ENCODE measurements around the gene NDUFB7. TPM values are rescaled to one million over a fixed set of nuclear protein-coding genes. Genes with fewer than 3 reads are reported as not detected.
A peak's percentile ranks its signal among the peaks of the same experiment; 100 is the strongest.
"Not testable (repeated sequence)": the region's sequence is repeated elsewhere in the genome, so short reads cannot be mapped to it uniquely, and the experiment has no call there.

Gene NDUFB7
- total and polyA plus RNA-seq, 5 donors = 352 to 1,159 (median 419) TPM

DNA sequence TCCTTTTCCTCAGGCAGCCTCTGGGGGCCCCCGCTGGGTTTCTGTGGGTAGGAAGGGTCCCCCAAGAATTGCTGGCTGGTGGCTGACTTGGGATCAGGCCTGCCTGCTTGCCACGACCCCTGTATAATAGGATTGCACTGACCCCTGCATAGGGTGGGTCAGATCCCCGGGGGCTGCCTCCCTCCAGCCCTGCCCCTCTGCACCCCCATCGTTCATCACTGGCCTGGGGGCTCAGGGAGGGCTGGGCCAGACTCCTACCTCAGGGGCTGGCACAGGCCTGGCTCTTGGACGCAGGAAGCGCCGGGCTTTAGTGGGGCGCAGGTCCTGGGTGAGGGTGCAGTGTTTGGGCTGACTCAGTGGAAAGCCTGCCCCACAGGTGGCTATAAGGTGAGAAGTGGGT, 10.6 kb downstream of the NDUFB7 start:
- DNase-seq (peak in 2 of 3 donors; percentile 47 to 56), ATAC-seq (no peak)
- 75% methylated on average over 8 of the region's 8 CpGs for WGBS
- H3K9me3 ChIP-seq (ENCODE audit: control insufficient read depth, low read length) = no peaks in the 10 kb centered on the region
- intact Hi-C loops (cut with DNase I) = no loop called here
- no peak overlapping the region for H3K4me3 ChIP-seq (ENCODE audit: low read length)
- H3K4me1 ChIP-seq (ENCODE audit: control insufficient read depth, insufficient read depth, low read length) = peaks cover 16% of the 10 kb centered on the region
- no peaks in the 10 kb centered on the region for H3K27me3 ChIP-seq (ENCODE audit: control insufficient read depth, insufficient read depth)
- H3K27ac ChIP-seq (ENCODE audit: low read length) = peak overlapping the region; percentile 78

DNA sequence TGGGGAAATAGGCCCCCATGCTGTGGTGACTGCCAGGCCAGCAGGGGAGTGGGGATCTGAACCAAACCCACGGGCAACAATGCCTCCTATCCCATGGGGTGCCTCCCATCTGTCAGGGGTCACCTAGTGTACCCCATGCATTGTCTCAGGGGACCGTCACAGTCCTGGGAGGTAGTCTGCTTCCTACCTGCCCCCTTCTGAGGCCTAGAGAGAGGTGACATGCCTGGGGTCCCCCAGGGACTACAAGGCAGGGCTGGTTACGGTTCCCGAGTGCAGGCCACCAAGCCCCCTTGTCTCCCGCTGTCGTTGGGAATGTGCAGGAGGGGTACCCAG, 11.1 kb downstream of the NDUFB7 start:
- Histone ChIP-seq H3K4me3 (ENCODE audit: low read length) (no peak overlapping the region), H3K4me1 (ENCODE audit: control insufficient read depth, insufficient read depth, low read length) (peaks cover 16% of the 10 kb centered on the region), H3K9me3 (ENCODE audit: control insufficient read depth, low read length) (no peaks in the 10 kb centered on the region), H3K27me3 (ENCODE audit: control insufficient read depth, insufficient read depth) (no peaks in the 10 kb centered on the region), H3K27ac (ENCODE audit: low read length) (peak overlapping the region; percentile 78)
- intact Hi-C loops (cut with DNase I) = no loop called here
- WGBS = 79% methylated on average over 6 of the region's 6 CpGs
- DNase-seq (peak in 1 of 3 donors; percentile 37), ATAC-seq (no peak)

DNA sequence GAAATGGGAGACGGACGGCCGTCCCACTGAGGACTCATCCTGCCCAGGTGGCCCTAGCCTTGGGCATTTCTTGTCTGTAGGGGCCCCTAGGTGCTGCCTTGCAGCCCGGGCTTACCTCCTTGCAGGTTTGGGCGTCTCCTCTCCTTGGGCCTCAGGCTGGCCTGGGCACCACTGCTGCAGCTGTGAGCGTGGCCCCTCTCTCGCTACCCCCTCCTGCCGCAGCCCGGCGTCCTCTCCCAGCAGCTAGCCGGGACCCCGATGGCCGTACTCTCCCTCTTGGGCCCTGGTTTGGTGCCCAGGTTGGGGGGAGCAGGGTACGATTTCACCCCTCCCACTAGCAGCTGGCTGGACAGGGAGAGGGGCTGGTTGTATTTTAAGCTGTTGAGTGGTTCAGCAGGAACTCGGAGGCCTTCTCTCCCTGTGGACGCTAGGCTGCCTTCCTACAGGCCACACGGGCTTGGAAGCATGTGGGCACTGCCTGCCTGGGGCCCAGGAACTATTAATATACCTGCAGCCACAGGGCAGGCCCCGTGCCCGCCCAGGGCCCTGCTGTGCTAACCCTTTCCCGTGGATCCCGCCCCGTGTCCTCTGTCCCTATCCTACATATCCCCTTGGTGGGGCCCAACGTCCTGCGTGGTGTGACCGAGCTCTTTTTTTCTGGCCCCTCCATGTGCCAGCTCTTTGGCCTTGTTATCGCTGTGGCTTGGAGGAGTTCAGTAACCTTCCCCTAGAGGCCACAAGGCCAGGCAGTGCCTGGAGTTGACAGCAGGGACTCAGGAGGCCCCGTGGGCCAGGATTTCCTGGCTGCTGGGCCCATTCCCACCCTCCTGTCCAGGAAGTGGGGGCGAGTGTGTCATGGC, 11.7 kb downstream of the NDUFB7 start:
- Histone ChIP-seq H3K27me3 (ENCODE audit: control insufficient read depth, insufficient read depth) (no peaks in the 10 kb centered on the region), H3K9me3 (ENCODE audit: control insufficient read depth, low read length) (no peaks in the 10 kb centered on the region), H3K4me3 (ENCODE audit: low read length) (no peak overlapping the region), H3K27ac (ENCODE audit: low read length) (peak overlapping the region; percentile 78), H3K4me1 (ENCODE audit: control insufficient read depth, insufficient read depth, low read length) (peaks cover 16% of the 10 kb centered on the region)
- ATAC-seq = peak; percentile 12 to 36
- 53% methylated on average over 28 of the region's 28 CpGs for WGBS
- DNase-seq = peak in 2 of 3 donors; percentile 68 to 82
- intact Hi-C loops (cut with DNase I) = no loop called here

DNA sequence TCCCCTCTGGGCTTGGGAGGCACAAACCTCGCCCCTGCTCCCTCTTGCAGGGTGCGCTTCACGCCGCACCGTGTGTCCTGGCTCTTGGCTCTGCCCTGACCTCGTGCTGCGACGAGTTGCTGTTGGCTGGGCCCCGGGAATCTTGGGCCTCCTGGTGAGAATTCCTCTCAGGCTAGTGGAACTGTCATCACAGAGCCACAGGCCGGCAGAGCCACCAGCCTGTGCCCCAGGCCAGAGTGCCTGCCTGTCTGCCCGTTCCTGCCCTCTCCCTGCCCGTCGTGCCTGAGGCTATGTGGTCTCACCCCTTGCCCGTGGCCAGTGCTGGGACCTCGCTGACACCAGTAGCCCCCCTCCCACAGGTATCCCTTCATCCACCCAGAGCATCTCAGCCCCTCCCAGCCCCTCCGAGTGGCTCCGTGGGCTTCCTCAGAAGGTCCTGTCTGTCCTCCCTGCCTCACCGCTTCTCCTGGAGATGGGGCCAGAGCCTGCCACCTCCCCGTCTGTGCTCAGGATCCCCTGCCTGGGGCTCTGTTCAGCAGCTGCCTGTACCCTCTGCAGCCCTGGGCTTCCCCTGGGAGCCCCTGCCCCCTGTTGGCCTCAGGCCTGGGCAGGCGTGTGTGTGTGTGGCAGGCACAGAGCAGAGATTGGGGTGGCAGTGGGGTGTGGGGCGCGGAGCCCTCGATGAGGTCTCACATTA, 13.3 kb downstream of the NDUFB7 start:
- Histone ChIP-seq H3K27me3 (ENCODE audit: control insufficient read depth, insufficient read depth) (no peaks in the 10 kb centered on the region), H3K27ac (ENCODE audit: low read length) (peak overlapping the region; percentile 1), H3K9me3 (ENCODE audit: control insufficient read depth, low read length) (no peaks in the 10 kb centered on the region), H3K4me1 (ENCODE audit: control insufficient read depth, insufficient read depth, low read length) (peaks cover 16% of the 10 kb centered on the region), H3K4me3 (ENCODE audit: low read length) (no peak overlapping the region)
- intact Hi-C loops (cut with DNase I) = no loop called here
- DNase-seq (peak in 1 of 3 donors; percentile 50), ATAC-seq (no peak)
- WGBS = 72% methylated on average over 23 of the region's 23 CpGs

DNA sequence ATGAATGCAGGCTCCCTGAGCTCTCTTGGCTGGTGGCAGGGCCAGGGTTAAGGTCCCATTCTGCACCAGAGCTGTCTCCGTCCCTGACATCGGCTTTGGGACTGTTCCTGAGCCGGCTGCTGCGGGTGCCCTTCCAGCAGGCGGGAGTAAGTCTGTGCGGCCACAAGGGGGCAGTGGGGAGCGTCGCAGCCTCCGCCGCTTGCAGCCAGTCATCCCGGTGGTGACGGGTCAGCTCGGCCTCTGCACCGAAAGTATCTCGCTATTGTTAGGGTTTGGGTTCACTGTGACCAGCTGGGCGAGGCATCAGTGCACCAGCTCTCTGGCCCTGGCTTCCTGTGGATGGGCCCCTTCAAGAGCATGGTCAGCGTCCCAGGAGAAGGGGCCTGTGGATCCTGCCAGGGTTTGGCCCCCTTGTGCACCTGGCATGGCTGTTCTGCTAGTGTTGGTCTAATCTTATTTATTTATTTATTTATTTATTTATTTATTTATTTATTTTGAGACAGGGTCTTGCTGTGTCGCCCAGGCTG, 15.1 kb downstream of the NDUFB7 start:
- Histone ChIP-seq H3K9me3 (ENCODE audit: control insufficient read depth, low read length) (no peaks in the 10 kb centered on the region), H3K4me3 (ENCODE audit: low read length) (no peak overlapping the region), H3K27me3 (ENCODE audit: control insufficient read depth, insufficient read depth) (no peaks in the 10 kb centered on the region), H3K27ac (ENCODE audit: low read length) (peak overlapping the region; percentile 65), H3K4me1 (ENCODE audit: control insufficient read depth, insufficient read depth, low read length) (peaks cover 16% of the 10 kb centered on the region)
- DNase-seq (peak; percentile 80 to 93 (median 88)), ATAC-seq (peak; percentile 58 to 70)
- 10% methylated on average over 18 of the region's 18 CpGs for WGBS
- intact Hi-C loops (cut with DNase I) = no loop called here

DNA sequence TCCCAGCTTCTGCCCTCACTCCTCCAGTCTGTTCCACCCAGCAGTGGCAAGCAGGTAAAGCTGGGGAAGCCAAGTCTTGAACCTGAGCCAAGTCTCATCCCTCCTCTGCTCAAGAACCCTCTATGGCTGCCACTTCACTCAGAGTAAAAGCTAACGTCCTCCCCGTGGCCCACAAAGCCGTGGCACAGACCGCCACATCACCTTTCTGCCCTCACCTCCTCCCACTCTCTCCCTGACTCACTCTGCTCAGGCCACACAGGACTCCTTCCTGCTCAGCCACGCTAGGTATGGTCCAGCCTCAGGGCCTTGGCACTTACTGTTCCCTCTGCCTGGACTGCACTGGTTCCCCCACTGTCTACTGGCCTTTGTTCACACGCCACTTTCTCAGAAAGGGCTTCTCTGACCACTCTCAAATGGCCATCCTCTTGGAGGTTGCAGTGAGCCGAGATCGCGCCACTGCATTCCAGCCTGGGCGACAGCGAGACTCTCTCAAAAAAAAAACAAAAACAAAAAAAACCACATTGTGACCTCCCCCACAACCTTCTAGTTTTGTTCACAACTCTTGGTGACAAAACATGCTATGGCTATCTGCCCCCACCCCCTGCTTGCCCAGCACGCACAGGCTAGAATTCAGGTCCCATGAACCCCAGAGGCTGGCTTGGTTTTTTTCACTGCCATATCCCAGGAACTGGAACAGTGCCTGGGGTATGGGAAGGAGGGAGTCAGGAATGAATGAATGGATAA, 15.8 kb downstream of the NDUFB7 start:
- no peaks in the 10 kb centered on the region for H3K9me3 ChIP-seq (ENCODE audit: control insufficient read depth, low read length)
- H3K4me3 ChIP-seq (ENCODE audit: low read length) = no peak overlapping the region
- H3K27ac ChIP-seq (ENCODE audit: low read length) = no peak overlapping the region
- intact Hi-C loops (cut with DNase I) = no loop called here
- 75% methylated on average over 12 of the region's 12 CpGs for WGBS
- no peak for ATAC-seq
- DNase-seq = peak in 1 of 3 donors; percentile 32
- peaks cover 16% of the 10 kb centered on the region for H3K4me1 ChIP-seq (ENCODE audit: control insufficient read depth, insufficient read depth, low read length)
- H3K27me3 ChIP-seq (ENCODE audit: control insufficient read depth, insufficient read depth) = no peaks in the 10 kb centered on the region

DNA sequence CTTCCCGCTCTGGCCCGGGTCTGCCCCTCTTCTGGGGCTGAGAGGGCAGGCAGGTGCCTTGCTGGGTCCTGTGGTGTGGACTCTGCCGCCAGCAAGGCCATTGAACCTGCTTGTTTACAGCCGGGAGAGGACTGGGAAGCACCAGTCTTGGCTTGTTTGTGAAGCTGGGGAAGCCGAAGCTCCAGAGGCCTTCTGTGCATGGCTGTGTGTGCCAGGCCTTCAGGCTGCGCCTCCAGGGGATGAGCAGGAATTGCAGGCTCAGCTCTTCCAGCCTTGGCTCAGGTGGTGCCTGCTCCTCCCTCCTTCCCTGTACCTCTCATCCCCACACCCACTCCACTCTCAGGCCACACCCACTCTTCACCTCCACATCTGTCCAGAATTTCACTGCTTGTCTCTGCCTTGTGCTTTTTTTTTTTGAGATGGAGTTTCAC, 17.5 kb downstream of the NDUFB7 start:
- H3K9me3 ChIP-seq (ENCODE audit: control insufficient read depth, low read length) = no peaks in the 10 kb centered on the region
- no peak overlapping the region for H3K4me3 ChIP-seq (ENCODE audit: low read length)
- WGBS = 71% methylated on average over 6 of the region's 6 CpGs
- no peak for ATAC-seq
- intact Hi-C loops (cut with DNase I) = no loop called here
- H3K4me1 ChIP-seq (ENCODE audit: control insufficient read depth, insufficient read depth, low read length) = peaks cover 5% of the 10 kb centered on the region
- no peaks in the 10 kb centered on the region for H3K27me3 ChIP-seq (ENCODE audit: control insufficient read depth, insufficient read depth)
- DNase-seq = peak in 1 of 3 donors; percentile 14
- no peak overlapping the region for H3K27ac ChIP-seq (ENCODE audit: low read length)

DNA sequence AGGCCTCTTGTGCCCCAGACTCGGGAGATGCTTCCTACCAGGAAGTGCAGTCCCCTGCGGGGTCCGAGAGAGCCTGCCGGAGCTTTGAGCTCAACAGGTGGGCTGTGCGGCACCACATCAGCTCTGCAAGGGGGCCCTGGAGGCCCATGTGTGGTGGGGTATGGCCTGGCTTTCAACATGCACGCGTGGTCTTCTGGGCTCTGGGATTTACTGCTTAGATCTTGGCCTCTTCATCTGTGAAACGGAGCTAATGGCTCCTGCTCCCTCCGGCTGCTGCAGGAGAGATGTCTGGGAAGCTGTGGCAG, 18.0 kb downstream of the NDUFB7 start:
- DNase-seq = peak in 1 of 3 donors; percentile 35
- no peaks in the 10 kb centered on the region for H3K27me3 ChIP-seq (ENCODE audit: control insufficient read depth, insufficient read depth)
- intact Hi-C loops (cut with DNase I) = no loop called here
- H3K9me3 ChIP-seq (ENCODE audit: control insufficient read depth, low read length) = no peaks in the 10 kb centered on the region
- no peak overlapping the region for H3K4me3 ChIP-seq (ENCODE audit: low read length)
- 77% methylated on average over 9 of the region's 9 CpGs for WGBS
- no peak for ATAC-seq
- no peak overlapping the region for H3K27ac ChIP-seq (ENCODE audit: low read length)
- H3K4me1 ChIP-seq (ENCODE audit: control insufficient read depth, insufficient read depth, low read length) = peaks cover 5% of the 10 kb centered on the region

DNA sequence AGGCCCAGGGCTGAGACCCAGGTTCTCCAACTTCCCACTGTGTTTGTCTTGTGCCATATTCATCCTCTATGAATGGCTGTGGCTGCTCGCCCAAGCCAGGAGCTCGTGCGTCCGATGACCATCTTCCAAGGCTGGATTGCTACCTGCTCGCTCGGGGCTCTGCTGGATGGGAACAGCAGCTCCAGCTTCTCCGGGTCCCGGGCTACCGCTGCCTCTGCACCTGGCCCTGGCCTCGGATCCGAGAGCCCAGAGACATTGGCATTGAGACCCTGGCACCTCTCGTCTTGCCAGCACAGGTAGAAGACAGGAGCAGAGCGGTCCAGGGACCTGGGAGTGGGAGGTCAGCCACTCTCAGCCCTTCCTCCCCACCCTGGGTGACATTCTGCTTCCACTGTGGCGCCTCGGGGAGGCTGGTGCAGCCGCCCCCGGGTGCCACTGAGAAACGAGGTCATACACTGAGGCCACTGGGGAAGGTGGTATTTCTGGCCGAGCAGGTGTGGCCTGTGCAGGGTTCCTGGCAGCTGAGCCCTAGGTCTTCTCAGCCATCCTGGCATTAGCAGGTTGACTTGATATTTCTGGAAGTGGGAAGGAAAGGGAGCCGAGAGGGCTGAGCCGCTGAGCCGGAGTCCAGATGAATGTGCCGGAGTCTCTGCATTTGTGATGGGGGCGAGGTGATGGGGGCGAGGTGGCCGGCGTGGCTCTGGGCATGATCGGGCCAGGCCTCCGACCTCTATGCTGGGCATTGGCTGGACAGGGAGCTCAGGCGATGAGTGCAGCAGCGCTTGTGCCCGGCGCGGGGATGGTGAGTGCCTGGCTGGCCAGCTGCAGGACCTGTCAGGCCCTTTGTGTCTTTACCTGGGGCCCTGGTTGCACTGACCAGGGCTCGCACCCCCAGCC, 18.6 kb downstream of the NDUFB7 start:
- WGBS = 93% methylated on average over 35 of the region's 35 CpGs
- intact Hi-C loops (cut with DNase I) = no loop called here
- Histone ChIP-seq H3K27me3 (ENCODE audit: control insufficient read depth, insufficient read depth) (no peaks in the 10 kb centered on the region), H3K27ac (ENCODE audit: low read length) (no peak overlapping the region), H3K4me3 (ENCODE audit: low read length) (no peak overlapping the region), H3K9me3 (ENCODE audit: control insufficient read depth, low read length) (no peaks in the 10 kb centered on the region), H3K4me1 (ENCODE audit: control insufficient read depth, insufficient read depth, low read length) (peaks cover 3% of the 10 kb centered on the region)
- ATAC-seq (no peak), DNase-seq (peak in 1 of 3 donors; percentile 55)

DNA sequence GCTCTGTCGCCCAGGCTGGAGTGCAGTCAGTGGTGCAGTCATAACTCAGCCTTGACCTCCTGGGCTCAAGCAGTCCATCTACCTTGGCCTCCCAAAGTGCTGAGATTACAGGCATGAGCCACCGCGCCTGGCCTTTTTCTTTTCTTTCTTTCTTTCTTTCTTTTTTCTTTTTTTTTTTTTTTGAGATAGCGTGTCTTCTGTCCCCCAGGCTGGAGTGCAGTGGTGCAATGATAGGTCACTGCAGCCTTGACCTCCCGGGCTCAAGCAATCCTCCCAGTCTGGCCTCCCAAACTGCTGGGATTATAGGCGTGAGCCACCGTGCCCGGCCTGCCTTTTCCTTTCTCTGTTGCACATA, 19.9 kb downstream of the NDUFB7 start:
- ATAC-seq; H3K9me3 ChIP-seq (ENCODE audit: control insufficient read depth, low read length); H3K4me1 ChIP-seq (ENCODE audit: control insufficient read depth, insufficient read depth, low read length); H3K27ac ChIP-seq (ENCODE audit: low read length); H3K4me3 ChIP-seq (ENCODE audit: low read length); H3K27me3 ChIP-seq (ENCODE audit: control insufficient read depth, insufficient read depth); intact Hi-C loops (cut with DNase I): not testable (repeated sequence)
- DNase-seq = peak in 1 of 3 donors; percentile 39
- 90% methylated on average over 8 of the region's 8 CpGs for whole genome bisulfite sequencing
